Peyer's patch (tissue), 4 donors: Measurements from ENCODE around the gene TUT1.

Experiments used
- CTCF ChIP-seq, 6 experiments: fragments of 450-650 bp in 4 of 6; fragments of 200-600 bp in 2 of 6; sonication (generic) in 1 of 6; IDR thresholded peaks; one replicate each; pipeline ENCODE4 v1.5.1; 2017 to 2019; ENCODE audit warnings: antibody characterized with exemption in 6 of 6, mild to moderate bottlenecking in 3 of 6, moderate library complexity in 1 of 6
- POLR2A ChIP-seq, 2 donors: fragments of 450-650 bp; IDR thresholded peaks; one replicate each; pipeline ENCODE4 v1.5.1; 2017; ENCODE audit warnings: antibody characterized with exemption in 2 of 2, mild to moderate bottlenecking in 2 of 2, moderate library complexity in 2 of 2

GRCh38 chr11:62607714-62608113 lies 16.4 kb upstream of the TUT1 start:
- TF ChIP-seq CTCF (IDR thresholded peaks at IDR 0.05) (no peak), POLR2A (IDR thresholded peaks at IDR 0.05) (no peak)
